GM12878 (cell line): ENCODE results near the gene LTBP3. TPM values are rescaled to one million over a fixed set of nuclear protein-coding genes. Genes with fewer than 3 reads are reported as not detected.

Experiments used
- BRCA1 ChIP-seq: IDR thresholded peaks from 2 replicates; pipeline ENCODE4 v1.6.1; 2011; ENCODE audit warnings: low read depth, low read length, improper control_type of control experiment
- EGR1 ChIP-seq, 2 experiments: IDR thresholded peaks; 1 replicate in 1 of 2; 2 replicates in 1 of 2; pipeline ENCODE4 v1.6.1; 2011 to 2012; ENCODE audit warnings: low read depth in 2 of 2, low read length in 2 of 2, borderline replicate concordance in 1 of 2, mild to moderate bottlenecking in 1 of 2, moderate library complexity in 1 of 2
- KLF5 ChIP-seq: fragments of 450-650 bp; IDR thresholded peaks from 2 replicates; pipeline ENCODE4 v1.6.1; 2014; ENCODE audit warnings: mild to moderate bottlenecking; ENCODE audit not compliant: partially characterized antibody
- NFIC ChIP-seq: IDR thresholded peaks from 2 replicates; pipeline ENCODE4 v1.6.1; 2012; ENCODE audit warnings: low read depth, mild to moderate bottlenecking, inconsistent platforms, low read length, moderate library complexity
- NR2C2 ChIP-seq: IDR thresholded peaks from 2 replicates; pipeline ENCODE4 v1.6.1; 2011; ENCODE audit warnings: borderline replicate concordance, low read depth; ENCODE audit not compliant: control insufficient read depth, insufficient read length
- PAX8 ChIP-seq: fragments of 450-650 bp; IDR thresholded peaks from 2 replicates; pipeline ENCODE4 v1.6.1; 2017; ENCODE audit warnings: mild to moderate bottlenecking, moderate library complexity
- PML ChIP-seq: IDR thresholded peaks from 2 replicates; pipeline ENCODE4 v1.6.1; 2012; ENCODE audit warnings: low read length, inconsistent platforms
- POU2F2 ChIP-seq: IDR thresholded peaks from 3 replicates; pipeline ENCODE4 v1.6.1; 2011; ENCODE audit warnings: low read depth, mild to moderate bottlenecking, low read length, borderline replicate concordance
- TCF12 ChIP-seq: IDR thresholded peaks from 2 replicates; pipeline ENCODE4 v1.6.1; 2011; ENCODE audit warnings: low read depth, mild to moderate bottlenecking, low read length
- ZNF24 ChIP-seq: fragments of 450-650 bp; IDR thresholded peaks from 2 replicates; pipeline ENCODE4 v1.6.1; 2017; ENCODE audit warnings: antibody characterized with exemption, mild to moderate bottlenecking
- polyA plus RNA-seq, 11 experiments: library from polyadenylated mRNA; depleted of rRNA in 4 of 11; unstranded in 6 of 11; stranded (reverse) in 5 of 11; fragments of >200 nt; fragmentation: Nextera tagmentation in 4 of 11; fragmentation: Illumina TruSeq in 1 of 11; extraction: Ambion mirVana in 4 of 11; extraction: Trizol in 1 of 11; gene quantifications; 1 replicate in 1 of 11; 2 replicates in 10 of 11; pipeline versions ENCODE4 v1.2.1 to v1.2.3, GENCODE V29; 2011 to 2016; ENCODE audit warnings: inconsistent platforms in 2 of 11, missing spikeins in 2 of 11, low read depth in 1 of 11
- total RNA-seq, 4 experiments: library from RNA; depleted of rRNA in 3 of 4; stranded (reverse); fragments of >200 nt in 3 of 4; fragmentation: Illumina TruSeq in 1 of 4; extraction: Trizol in 1 of 4; gene quantifications; 2 replicates each; pipeline versions ENCODE4 v1.2.1 to v1.2.3, GENCODE V29; 2013 to 2021
- TF ChIP-seq, protein P1 (sequence below): fragments of 150-350 bp; IDR thresholded peaks from 2 replicates; pipeline ENCODE4 v1.6.1; 2014; ENCODE audit warnings: mild to moderate bottlenecking, low read depth, low read length
- TF ChIP-seq, protein P2 (sequence below): fragments of 150-350 bp; IDR thresholded peaks from 2 replicates; pipeline ENCODE4 v1.6.1; 2016; ENCODE audit warnings: low read depth, low read length
- TF ChIP-seq, protein P3 (sequence below): IDR thresholded peaks from 2 replicates; pipeline ENCODE4 v1.6.1; 2012; ENCODE audit warnings: mild to moderate bottlenecking, low read depth, low read length
- TF ChIP-seq, protein P4 (sequence below): fragments of 450-650 bp; IDR thresholded peaks from 2 replicates; pipeline ENCODE4 v1.6.1; 2018; ENCODE audit warnings: mild to moderate bottlenecking, low read depth, moderate library complexity; ENCODE audit not compliant: partially characterized antibody
- TF ChIP-seq, protein P5 (sequence below): IDR thresholded peaks from 2 replicates; pipeline ENCODE4 v1.6.1; 2011; ENCODE audit warnings: low read depth, low read length, improper control_type of control experiment, borderline replicate concordance

LTBP3 gene
- total and polyA plus RNA-seq, 10 of the 15 experiments (the other 5 are each of a cell fraction or from before 2014, with no cell fraction given) = 2.2 to 12.2 (median 6.2) TPM; not detected in 2

DNA sequence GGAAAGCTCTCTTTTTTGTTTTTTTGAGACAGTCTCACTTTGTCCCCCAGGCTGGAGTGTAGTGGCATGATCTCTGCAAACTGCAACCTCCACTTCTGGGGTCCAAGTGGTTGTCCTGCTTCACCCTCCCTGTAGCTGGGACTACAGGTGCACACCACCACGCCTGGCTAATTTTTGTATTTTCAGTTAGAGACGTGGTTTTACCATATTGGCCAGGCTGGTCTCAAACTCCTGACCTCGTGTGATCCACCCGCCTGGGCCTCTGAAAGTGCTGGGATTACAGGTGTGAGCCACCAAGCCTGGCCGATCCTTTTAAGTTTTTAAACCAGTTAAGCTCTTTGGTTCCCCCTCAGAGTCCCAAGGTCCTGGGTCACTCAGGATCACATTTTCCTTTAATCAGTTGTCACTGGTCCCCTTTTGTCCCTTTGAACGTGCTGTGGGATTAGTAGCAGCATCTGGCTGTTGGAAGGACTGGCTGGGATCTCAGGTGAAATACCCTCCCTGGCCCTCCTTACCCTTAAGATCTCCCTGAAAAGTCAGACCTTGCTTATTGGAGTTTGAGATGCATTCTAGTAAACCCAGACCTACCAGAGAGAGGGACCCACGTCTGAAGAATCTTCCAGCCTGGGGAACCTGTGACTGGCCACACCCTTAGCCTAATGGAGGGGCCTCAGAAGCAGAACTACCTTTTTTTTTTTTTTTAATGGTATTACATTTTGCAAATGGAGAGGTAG, 51.2 kb downstream of the LTBP3 start (continued):
- TF ChIP-seq NFIC (peak; percentile 88), NR2C2 (no peak), PAX8 (no peak; the same call in 1 of the 2 replicates), PML (peak; percentile 95), TCF12 (peak; percentile 68), ZNF24 (0 out of 2 replicates have a peak, but pooled peaks have one; percentile 25), EGR1 (IDR thresholded peaks at IDR 0.05; ENCODE audit: borderline replicate concordance in 1 of 2, low read depth in 2 of 2, low read length in 2 of 2) (peak; percentile 8 to 21), KLF5 (peak; percentile 67), BRCA1 (peak; percentile 26; the same call in 1 of the 2 replicates), POU2F2 (peak; percentile 97)
- TF ChIP-seq, protein P1, sequence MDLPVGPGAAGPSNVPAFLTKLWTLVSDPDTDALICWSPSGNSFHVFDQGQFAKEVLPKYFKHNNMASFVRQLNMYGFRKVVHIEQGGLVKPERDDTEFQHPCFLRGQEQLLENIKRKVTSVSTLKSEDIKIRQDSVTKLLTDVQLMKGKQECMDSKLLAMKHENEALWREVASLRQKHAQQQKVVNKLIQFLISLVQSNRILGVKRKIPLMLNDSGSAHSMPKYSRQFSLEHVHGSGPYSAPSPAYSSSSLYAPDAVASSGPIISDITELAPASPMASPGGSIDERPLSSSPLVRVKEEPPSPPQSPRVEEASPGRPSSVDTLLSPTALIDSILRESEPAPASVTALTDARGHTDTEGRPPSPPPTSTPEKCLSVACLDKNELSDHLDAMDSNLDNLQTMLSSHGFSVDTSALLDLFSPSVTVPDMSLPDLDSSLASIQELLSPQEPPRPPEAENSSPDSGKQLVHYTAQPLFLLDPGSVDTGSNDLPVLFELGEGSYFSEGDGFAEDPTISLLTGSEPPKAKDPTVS = no peak
- TF ChIP-seq, protein P2, sequence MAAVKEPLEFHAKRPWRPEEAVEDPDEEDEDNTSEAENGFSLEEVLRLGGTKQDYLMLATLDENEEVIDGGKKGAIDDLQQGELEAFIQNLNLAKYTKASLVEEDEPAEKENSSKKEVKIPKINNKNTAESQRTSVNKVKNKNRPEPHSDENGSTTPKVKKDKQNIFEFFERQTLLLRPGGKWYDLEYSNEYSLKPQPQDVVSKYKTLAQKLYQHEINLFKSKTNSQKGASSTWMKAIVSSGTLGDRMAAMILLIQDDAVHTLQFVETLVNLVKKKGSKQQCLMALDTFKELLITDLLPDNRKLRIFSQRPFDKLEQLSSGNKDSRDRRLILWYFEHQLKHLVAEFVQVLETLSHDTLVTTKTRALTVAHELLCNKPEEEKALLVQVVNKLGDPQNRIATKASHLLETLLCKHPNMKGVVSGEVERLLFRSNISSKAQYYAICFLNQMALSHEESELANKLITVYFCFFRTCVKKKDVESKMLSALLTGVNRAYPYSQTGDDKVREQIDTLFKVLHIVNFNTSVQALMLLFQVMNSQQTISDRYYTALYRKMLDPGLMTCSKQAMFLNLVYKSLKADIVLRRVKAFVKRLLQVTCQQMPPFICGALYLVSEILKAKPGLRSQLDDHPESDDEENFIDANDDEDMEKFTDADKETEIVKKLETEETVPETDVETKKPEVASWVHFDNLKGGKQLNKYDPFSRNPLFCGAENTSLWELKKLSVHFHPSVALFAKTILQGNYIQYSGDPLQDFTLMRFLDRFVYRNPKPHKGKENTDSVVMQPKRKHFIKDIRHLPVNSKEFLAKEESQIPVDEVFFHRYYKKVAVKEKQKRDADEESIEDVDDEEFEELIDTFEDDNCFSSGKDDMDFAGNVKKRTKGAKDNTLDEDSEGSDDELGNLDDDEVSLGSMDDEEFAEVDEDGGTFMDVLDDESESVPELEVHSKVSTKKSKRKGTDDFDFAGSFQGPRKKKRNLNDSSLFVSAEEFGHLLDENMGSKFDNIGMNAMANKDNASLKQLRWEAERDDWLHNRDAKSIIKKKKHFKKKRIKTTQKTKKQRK = peak; percentile 51; the same call in 1 of the 2 replicates
- TF ChIP-seq, protein P3, sequence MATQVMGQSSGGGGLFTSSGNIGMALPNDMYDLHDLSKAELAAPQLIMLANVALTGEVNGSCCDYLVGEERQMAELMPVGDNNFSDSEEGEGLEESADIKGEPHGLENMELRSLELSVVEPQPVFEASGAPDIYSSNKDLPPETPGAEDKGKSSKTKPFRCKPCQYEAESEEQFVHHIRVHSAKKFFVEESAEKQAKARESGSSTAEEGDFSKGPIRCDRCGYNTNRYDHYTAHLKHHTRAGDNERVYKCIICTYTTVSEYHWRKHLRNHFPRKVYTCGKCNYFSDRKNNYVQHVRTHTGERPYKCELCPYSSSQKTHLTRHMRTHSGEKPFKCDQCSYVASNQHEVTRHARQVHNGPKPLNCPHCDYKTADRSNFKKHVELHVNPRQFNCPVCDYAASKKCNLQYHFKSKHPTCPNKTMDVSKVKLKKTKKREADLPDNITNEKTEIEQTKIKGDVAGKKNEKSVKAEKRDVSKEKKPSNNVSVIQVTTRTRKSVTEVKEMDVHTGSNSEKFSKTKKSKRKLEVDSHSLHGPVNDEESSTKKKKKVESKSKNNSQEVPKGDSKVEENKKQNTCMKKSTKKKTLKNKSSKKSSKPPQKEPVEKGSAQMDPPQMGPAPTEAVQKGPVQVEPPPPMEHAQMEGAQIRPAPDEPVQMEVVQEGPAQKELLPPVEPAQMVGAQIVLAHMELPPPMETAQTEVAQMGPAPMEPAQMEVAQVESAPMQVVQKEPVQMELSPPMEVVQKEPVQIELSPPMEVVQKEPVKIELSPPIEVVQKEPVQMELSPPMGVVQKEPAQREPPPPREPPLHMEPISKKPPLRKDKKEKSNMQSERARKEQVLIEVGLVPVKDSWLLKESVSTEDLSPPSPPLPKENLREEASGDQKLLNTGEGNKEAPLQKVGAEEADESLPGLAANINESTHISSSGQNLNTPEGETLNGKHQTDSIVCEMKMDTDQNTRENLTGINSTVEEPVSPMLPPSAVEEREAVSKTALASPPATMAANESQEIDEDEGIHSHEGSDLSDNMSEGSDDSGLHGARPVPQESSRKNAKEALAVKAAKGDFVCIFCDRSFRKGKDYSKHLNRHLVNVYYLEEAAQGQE = peak; percentile 47; the same call in 1 of the 2 replicates
- TF ChIP-seq, protein P4, sequence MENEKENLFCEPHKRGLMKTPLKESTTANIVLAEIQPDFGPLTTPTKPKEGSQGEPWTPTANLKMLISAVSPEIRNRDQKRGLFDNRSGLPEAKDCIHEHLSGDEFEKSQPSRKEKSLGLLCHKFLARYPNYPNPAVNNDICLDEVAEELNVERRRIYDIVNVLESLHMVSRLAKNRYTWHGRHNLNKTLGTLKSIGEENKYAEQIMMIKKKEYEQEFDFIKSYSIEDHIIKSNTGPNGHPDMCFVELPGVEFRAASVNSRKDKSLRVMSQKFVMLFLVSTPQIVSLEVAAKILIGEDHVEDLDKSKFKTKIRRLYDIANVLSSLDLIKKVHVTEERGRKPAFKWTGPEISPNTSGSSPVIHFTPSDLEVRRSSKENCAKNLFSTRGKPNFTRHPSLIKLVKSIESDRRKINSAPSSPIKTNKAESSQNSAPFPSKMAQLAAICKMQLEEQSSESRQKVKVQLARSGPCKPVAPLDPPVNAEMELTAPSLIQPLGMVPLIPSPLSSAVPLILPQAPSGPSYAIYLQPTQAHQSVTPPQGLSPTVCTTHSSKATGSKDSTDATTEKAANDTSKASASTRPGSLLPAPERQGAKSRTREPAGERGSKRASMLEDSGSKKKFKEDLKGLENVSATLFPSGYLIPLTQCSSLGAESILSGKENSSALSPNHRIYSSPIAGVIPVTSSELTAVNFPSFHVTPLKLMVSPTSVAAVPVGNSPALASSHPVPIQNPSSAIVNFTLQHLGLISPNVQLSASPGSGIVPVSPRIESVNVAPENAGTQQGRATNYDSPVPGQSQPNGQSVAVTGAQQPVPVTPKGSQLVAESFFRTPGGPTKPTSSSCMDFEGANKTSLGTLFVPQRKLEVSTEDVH = peak; percentile 90
- TF ChIP-seq, protein P5, sequence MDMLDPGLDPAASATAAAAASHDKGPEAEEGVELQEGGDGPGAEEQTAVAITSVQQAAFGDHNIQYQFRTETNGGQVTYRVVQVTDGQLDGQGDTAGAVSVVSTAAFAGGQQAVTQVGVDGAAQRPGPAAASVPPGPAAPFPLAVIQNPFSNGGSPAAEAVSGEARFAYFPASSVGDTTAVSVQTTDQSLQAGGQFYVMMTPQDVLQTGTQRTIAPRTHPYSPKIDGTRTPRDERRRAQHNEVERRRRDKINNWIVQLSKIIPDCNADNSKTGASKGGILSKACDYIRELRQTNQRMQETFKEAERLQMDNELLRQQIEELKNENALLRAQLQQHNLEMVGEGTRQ = no peak
